IMR-90 (cell line): ENCODE measurements around the gene TGFBR2.

Source experiments
- MXI1 ChIP-seq: IDR thresholded peaks from 2 replicates; pipeline ENCODE4 v1.6.1; 2012; ENCODE audit warnings: low read depth, mild to moderate bottlenecking, low read length, moderate library complexity, borderline replicate concordance
- SMC3 ChIP-seq: fragments of 150-350 bp; IDR thresholded peaks from 2 replicates; pipeline ENCODE4 v1.6.1; 2016; ENCODE audit warnings: low read depth, mild to moderate bottlenecking, antibody characterized with exemption, low read length, moderate library complexity
- TF ChIP-seq, protein P1 (sequence below): conservative IDR thresholded peaks from 2 replicates; pipeline ENCODE4 v1.5.1; 2012; ENCODE audit warnings: mild to moderate bottlenecking, low read depth, low read length, improper control_type of control experiment
- TF ChIP-seq, protein P2 (sequence below): fragments of 150-350 bp; IDR thresholded peaks from 2 replicates; pipeline ENCODE4 v1.6.1; 2017; ENCODE audit warnings: mild to moderate bottlenecking, antibody characterized with exemption, low read length, low read depth

DNA sequence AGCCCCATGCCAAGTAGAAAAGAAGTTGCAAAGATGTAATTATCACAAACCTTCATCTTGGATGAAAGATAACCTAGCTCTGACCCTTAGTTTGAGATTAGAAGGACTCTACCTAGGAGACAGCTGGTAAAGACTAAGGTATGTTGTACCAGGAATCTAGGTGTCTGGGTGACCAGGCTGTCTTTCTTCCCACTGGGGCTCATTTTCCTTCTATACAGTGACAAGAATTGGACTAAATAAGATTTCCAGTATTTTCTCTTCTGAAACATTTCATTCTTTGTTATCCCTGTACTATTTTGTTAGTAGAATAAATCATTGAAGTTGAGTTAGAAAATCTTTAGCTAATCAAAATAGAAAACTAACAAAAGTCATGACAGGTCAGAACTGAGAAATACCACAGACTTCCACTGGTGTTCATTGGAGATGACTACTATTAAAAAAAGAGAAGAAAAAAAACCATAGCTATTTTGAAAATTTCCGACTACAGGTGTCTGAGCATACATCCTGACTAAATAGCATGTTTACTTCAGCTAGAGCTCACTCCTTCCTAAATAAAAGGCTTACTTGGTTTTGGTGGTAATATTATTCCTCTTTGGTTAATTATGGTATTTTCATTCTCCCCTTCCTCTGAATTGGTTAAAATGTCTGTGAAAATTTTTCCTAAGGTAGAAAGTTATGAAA lies 10.1 kb downstream of the TGFBR2 start:
- TF ChIP-seq, protein P1, sequence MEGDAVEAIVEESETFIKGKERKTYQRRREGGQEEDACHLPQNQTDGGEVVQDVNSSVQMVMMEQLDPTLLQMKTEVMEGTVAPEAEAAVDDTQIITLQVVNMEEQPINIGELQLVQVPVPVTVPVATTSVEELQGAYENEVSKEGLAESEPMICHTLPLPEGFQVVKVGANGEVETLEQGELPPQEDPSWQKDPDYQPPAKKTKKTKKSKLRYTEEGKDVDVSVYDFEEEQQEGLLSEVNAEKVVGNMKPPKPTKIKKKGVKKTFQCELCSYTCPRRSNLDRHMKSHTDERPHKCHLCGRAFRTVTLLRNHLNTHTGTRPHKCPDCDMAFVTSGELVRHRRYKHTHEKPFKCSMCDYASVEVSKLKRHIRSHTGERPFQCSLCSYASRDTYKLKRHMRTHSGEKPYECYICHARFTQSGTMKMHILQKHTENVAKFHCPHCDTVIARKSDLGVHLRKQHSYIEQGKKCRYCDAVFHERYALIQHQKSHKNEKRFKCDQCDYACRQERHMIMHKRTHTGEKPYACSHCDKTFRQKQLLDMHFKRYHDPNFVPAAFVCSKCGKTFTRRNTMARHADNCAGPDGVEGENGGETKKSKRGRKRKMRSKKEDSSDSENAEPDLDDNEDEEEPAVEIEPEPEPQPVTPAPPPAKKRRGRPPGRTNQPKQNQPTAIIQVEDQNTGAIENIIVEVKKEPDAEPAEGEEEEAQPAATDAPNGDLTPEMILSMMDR, result no peak
- TF ChIP-seq, protein P2, sequence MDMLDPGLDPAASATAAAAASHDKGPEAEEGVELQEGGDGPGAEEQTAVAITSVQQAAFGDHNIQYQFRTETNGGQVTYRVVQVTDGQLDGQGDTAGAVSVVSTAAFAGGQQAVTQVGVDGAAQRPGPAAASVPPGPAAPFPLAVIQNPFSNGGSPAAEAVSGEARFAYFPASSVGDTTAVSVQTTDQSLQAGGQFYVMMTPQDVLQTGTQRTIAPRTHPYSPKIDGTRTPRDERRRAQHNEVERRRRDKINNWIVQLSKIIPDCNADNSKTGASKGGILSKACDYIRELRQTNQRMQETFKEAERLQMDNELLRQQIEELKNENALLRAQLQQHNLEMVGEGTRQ, result no peak
- TF ChIP-seq MXI1 (no peak), SMC3 (no peak)
